Lower leg skin (tissue), 3 donors: Measurements from ENCODE around the gene DKKL1.

Experiments
- CTCF ChIP-seq, 3 donors: fragments of 450-650 bp; IDR thresholded peaks; one replicate each; pipeline ENCODE4 v1.5.1; 2016; ENCODE audit warnings: antibody characterized with exemption in 3 of 3, mild to moderate bottlenecking in 3 of 3, moderate library complexity in 2 of 3
- POLR2A ChIP-seq, 2 donors: fragments of 450-650 bp; IDR thresholded peaks; one replicate each; pipeline ENCODE4 v1.6.1; 2016 to 2017; ENCODE audit warnings: antibody characterized with exemption in 2 of 2, mild to moderate bottlenecking in 1 of 2, moderate library complexity in 1 of 2

- TF ChIP-seq CTCF (IDR thresholded peaks at IDR 0.05) (no peak), POLR2A (IDR thresholded peaks at IDR 0.05) (no peak)
Observed at GRCh38 chr19:49389406-49389805, 25.7 kb downstream of the DKKL1 start.
